Upper lobe of left lung (tissue), 6 donors: Measurements from ENCODE around the gene UGT1A1. TPM values are rescaled to one million over a fixed set of nuclear protein-coding genes. Genes with fewer than 3 reads are reported as not detected.

Experiments used
- ATAC-seq, 2 donors: fragments of 200-7000 bp; cut with Tn5 transposase; one replicate each; pipeline ENCODE4 v1.9.1; 2022; ENCODE audit warnings: mild to moderate bottlenecking in 2 of 2, moderate library complexity in 2 of 2; ENCODE audit not compliant: low FRiP score in 2 of 2
- DNase-seq, 2 donors: peaks; one replicate each; pipeline ENCODE4 v3.0.0-alpha.2; 2019 to 2020
- H3K27ac ChIP-seq, 4 donors: fragments of 200-600 bp; sonication (generic); one replicate each; pipeline ENCODE4 v1.5.1; 2016 to 2019
- H3K27me3 ChIP-seq, 4 donors: fragments of 200-600 bp; sonication (generic); one replicate each; pipeline ENCODE4 v1.5.1; 2017 to 2019
- H3K36me3 ChIP-seq, 4 donors: fragments of 200-600 bp; sonication (generic); one replicate each; pipeline ENCODE4 v1.5.1; 2016 to 2019
- H3K4me1 ChIP-seq, 4 donors: fragments of 200-600 bp; sonication (generic); one replicate each; pipeline ENCODE4 v1.5.1; 2018 to 2019
- H3K4me3 ChIP-seq, 4 donors: fragments of 200-600 bp; sonication (generic); one replicate each; pipeline ENCODE4 v1.5.1; 2017 to 2019; ENCODE audit warnings: mild to moderate bottlenecking in 2 of 4, moderate library complexity in 1 of 4
- H3K9me3 ChIP-seq, 4 donors: fragments of 200-600 bp; sonication (generic); one replicate each; pipeline ENCODE4 v1.5.1; 2018 to 2019
- CTCF ChIP-seq, 6 experiments: fragments of 450-650 bp in 4 of 6; fragments of 200-600 bp in 2 of 6; sonication (generic) in 2 of 6; IDR thresholded peaks; one replicate each; pipeline ENCODE4 v1.5.1; 2016 to 2019; ENCODE audit warnings: antibody characterized with exemption in 6 of 6
- EP300 ChIP-seq, 4 donors: sonication (generic); formaldehyde crosslinking; IDR thresholded peaks; one replicate each; pipeline ENCODE4 v1.5.1; 2017; ENCODE audit warnings: antibody characterized with exemption in 4 of 4, control low read depth in 2 of 4
- POLR2A ChIP-seq, 4 donors: fragments of 450-650 bp; IDR thresholded peaks; one replicate each; pipeline ENCODE4 v1.5.1; 2016 to 2017; ENCODE audit warnings: antibody characterized with exemption in 4 of 4, mild to moderate bottlenecking in 2 of 4
- POLR2AphosphoS5 ChIP-seq, 2 donors: sonication (generic); formaldehyde crosslinking; IDR thresholded peaks; one replicate each; pipeline ENCODE4 v1.5.1; 2017; ENCODE audit warnings: antibody characterized with exemption in 2 of 2
- WGBS, 2 donors: methylation state at CpG; one replicate each; pipeline ENCODE4 v1.1.5; 2017 to 2018; 5-methylcytosine and 5-hydroxymethylcytosine counted together
- total RNA-seq, 6 donors: library from RNA; depleted of rRNA in 4 of 6; stranded (reverse); fragments of >200 nt in 4 of 6; gene quantifications; one replicate each; pipeline versions ENCODE4 v1.1.0 to v1.2.1, GENCODE V29; 2016 to 2021
- donor health status: DM: no; HTN: no; CAD: no; lungs with moderate emphysema.
- donor health status: DM: no; HTN: yes; CAD: no; lungs with severe emphysema.

UGT1A1 gene
- total RNA-seq, 6 donors from 2014 or later: 0.15 to 1.4 (median 1.0) TPM; not detected in 3

GRCh38 chr2:233791883-233792329 is 31.8 kb downstream of the UGT1A1 start:
- Histone ChIP-seq H3K27me3 (no peaks in the 10 kb centered on the region), H3K36me3 (no peaks in the 10 kb centered on the region), H3K4me1 (no peaks in the 10 kb centered on the region), H3K27ac (no peak overlapping the region), H3K4me3 (no peak overlapping the region), H3K9me3 (no peaks in the 10 kb centered on the region)
- no peak for DNase-seq
- no peak for TF ChIP-seq POLR2A (IDR thresholded peaks at IDR 0.05)
- no peak for TF ChIP-seq CTCF (IDR thresholded peaks at IDR 0.05)
- TF ChIP-seq EP300 (IDR thresholded peaks at IDR 0.05): no peak
- TF ChIP-seq POLR2AphosphoS5 (IDR thresholded peaks at IDR 0.05): no peak
- ATAC-seq: no peak
- WGBS, 2 donors: 77 to 91% methylated on average over 9 of the region's 9 CpGs

GRCh38 chr2:233792720-233793119 is 32.6 kb downstream of the UGT1A1 start:
- DNase-seq: no peak
- no peak overlapping the region for H3K4me3 ChIP-seq

GRCh38 chr2:233793465-233794127 is 33.5 kb downstream of the UGT1A1 start:
- Histone ChIP-seq H3K27ac (no peak overlapping the region), H3K4me1 (no peaks in the 10 kb centered on the region), H3K9me3 (no peaks in the 10 kb centered on the region), H3K27me3 (no peaks in the 10 kb centered on the region), H3K4me3 (no peak overlapping the region), H3K36me3 (no peaks in the 10 kb centered on the region)
- DNase-seq (no peak), ATAC-seq (peak in 1 of 2 donors; percentile 10)
- no peak for TF ChIP-seq CTCF (IDR thresholded peaks at IDR 0.05)
- no peak for TF ChIP-seq POLR2AphosphoS5 (IDR thresholded peaks at IDR 0.05)
- TF ChIP-seq EP300 (IDR thresholded peaks at IDR 0.05): no peak
- TF ChIP-seq POLR2A (IDR thresholded peaks at IDR 0.05): no peak
- WGBS, 2 donors: 53 to 66% methylated on average over 7 to 18 of the region's 18 CpGs

More at GRCh38 chr2:233792720-233793119, 32.6 kb downstream of the UGT1A1 start:
- no peaks in the 10 kb centered on the region for H3K36me3 ChIP-seq
- WGBS, 2 donors: 81 to 89% methylated on average over 7 of the region's 7 CpGs
- H3K27ac ChIP-seq: no peak overlapping the region
- ATAC-seq: no peak
- H3K27me3 ChIP-seq: no peaks in the 10 kb centered on the region
- no peaks in the 10 kb centered on the region for H3K9me3 ChIP-seq
- TF ChIP-seq POLR2A (IDR thresholded peaks at IDR 0.05) (no peak), CTCF (IDR thresholded peaks at IDR 0.05) (no peak), EP300 (IDR thresholded peaks at IDR 0.05) (no peak), POLR2AphosphoS5 (IDR thresholded peaks at IDR 0.05) (no peak)
- no peaks in the 10 kb centered on the region for H3K4me1 ChIP-seq

GRCh38 chr2:233794128-233794658 is 34.1 kb downstream of the UGT1A1 start:
- H3K4me3 ChIP-seq: no peak overlapping the region
- ATAC-seq (no peak), DNase-seq (peak in 1 of 2 donors; percentile 51)
- WGBS, 2 donors: 76 to 77% methylated on average over 16 to 17 of the region's 17 CpGs
- no peak overlapping the region for H3K27ac ChIP-seq
- H3K9me3 ChIP-seq: no peaks in the 10 kb centered on the region
- TF ChIP-seq POLR2AphosphoS5 (IDR thresholded peaks at IDR 0.05) (no peak), EP300 (IDR thresholded peaks at IDR 0.05) (no peak), POLR2A (IDR thresholded peaks at IDR 0.05) (no peak), CTCF (IDR thresholded peaks at IDR 0.05) (no peak)
- H3K27me3 ChIP-seq: no peaks in the 10 kb centered on the region
- no peaks in the 10 kb centered on the region for H3K36me3 ChIP-seq
- no peaks in the 10 kb centered on the region for H3K4me1 ChIP-seq
